Lower lobe of right lung (tissue), 2 donors: ENCODE results near the gene UFD1. TPM values are rescaled to one million over a fixed set of nuclear protein-coding genes. Genes with fewer than 3 reads are reported as not detected.

Experiments
- ATAC-seq, 2 donors: fragments of 200-7000 bp; cut with Tn5 transposase; one replicate each; pipeline ENCODE4 v1.9.1; 2020 to 2022; ENCODE audit warnings: mild to moderate bottlenecking in 2 of 2, moderate library complexity in 2 of 2
- DNase-seq: peaks from one replicate; pipeline ENCODE4 v3.0.0-alpha.2; 2020
- H3K27ac ChIP-seq: fragments of 200-600 bp; one replicate; pipeline ENCODE4 v1.8.0; 2022
- H3K27me3 ChIP-seq: fragments of 200-600 bp; one replicate; pipeline ENCODE4 v1.8.0; 2022; ENCODE audit warnings: low read depth
- H3K36me3 ChIP-seq: fragments of 200-600 bp; one replicate; pipeline ENCODE4 v1.8.0; 2022; ENCODE audit warnings: mild to moderate bottlenecking
- H3K4me1 ChIP-seq: fragments of 200-600 bp; one replicate; pipeline ENCODE4 v1.8.0; 2022
- H3K4me3 ChIP-seq: fragments of 200-600 bp; one replicate; pipeline ENCODE4 v1.8.0; 2022; ENCODE audit warnings: mild to moderate bottlenecking
- H3K9me3 ChIP-seq: fragments of 200-600 bp; one replicate; pipeline ENCODE4 v1.8.0; 2022
- intact Hi-C: fragments of 100-400 bp; cut with DNase I; formaldehyde crosslinking; loops from one replicate; pipeline ENCODE4 v1.11.0; 2022
- total RNA-seq: library from RNA; stranded (reverse); fragmentation: NEBNext Ultra II Directional; extraction: Animal tissue kit (Norgen Biotek cat#: 25700); gene quantifications from one replicate; pipeline ENCODE4 v1.2.1, GENCODE V29; 2021
- TF ChIP-seq, protein P1 (sequence below): fragments of 200-600 bp; IDR thresholded peaks from one replicate; pipeline ENCODE4 v1.8.0; 2022; ENCODE audit warnings: antibody characterized with exemption, mild to moderate bottlenecking
- donor health status: DM: no; HTN: yes; CAD: no; lungs with severe emphysema.

UFD1 gene
- total RNA-seq, 1 donor from 2014 or later, result 36.7 TPM

DNA sequence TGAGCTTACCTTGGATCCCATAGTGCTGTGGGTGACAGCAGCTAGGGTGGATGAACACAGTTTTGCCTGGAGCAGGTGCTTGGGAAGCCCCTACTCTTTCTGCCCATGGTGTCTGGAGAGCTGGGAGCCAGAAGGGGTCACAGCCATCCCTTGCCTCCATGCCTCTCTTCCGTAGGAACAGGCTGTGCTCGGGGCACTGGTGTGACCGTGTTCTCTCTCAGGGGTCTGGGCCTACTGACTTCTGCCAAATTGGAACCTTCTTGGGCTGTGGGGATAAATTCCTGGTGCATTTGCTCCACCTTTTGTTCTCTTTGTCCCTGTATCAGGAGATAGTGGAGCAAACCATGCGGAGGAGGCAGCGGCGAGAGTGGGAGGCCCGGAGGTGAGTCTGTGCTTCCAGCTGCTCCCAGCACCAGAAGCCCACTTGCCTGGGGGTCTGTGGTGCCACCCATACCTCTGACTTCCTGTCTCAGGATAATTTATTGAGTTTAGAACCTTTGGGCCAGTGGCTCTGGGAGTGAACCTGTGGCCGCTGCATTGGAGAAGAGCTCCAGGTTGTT lies 15.1 kb upstream of the UFD1 start:
- Histone ChIP-seq H3K27me3 (no peaks in the 10 kb centered on the region), H3K36me3 (no peaks in the 10 kb centered on the region), H3K9me3 (no peaks in the 10 kb centered on the region), H3K4me3 (no peak overlapping the region), H3K4me1 (no peaks in the 10 kb centered on the region), H3K27ac (no peak overlapping the region)
- DNase-seq, result no peak
- intact Hi-C loops, result loop anchor here (10.0 kb wide), 1 partner anchor 131 kb away; no protein-coding TSS in a partner anchor
- TF ChIP-seq, protein P1, sequence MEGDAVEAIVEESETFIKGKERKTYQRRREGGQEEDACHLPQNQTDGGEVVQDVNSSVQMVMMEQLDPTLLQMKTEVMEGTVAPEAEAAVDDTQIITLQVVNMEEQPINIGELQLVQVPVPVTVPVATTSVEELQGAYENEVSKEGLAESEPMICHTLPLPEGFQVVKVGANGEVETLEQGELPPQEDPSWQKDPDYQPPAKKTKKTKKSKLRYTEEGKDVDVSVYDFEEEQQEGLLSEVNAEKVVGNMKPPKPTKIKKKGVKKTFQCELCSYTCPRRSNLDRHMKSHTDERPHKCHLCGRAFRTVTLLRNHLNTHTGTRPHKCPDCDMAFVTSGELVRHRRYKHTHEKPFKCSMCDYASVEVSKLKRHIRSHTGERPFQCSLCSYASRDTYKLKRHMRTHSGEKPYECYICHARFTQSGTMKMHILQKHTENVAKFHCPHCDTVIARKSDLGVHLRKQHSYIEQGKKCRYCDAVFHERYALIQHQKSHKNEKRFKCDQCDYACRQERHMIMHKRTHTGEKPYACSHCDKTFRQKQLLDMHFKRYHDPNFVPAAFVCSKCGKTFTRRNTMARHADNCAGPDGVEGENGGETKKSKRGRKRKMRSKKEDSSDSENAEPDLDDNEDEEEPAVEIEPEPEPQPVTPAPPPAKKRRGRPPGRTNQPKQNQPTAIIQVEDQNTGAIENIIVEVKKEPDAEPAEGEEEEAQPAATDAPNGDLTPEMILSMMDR, result no peak
- ATAC-seq, result no peak

GRCh38 chr22:19492504-19493174 lies 13.6 kb upstream of the UFD1 start:
- intact Hi-C loops, result loop anchor here (10.0 kb wide), 1 partner anchor 132 kb away; no protein-coding TSS in a partner anchor
- no peaks in the 10 kb centered on the region for H3K4me1 ChIP-seq
- no peak overlapping the region for H3K27ac ChIP-seq
- no peaks in the 10 kb centered on the region for H3K27me3 ChIP-seq
- H3K4me3 ChIP-seq, result no peak overlapping the region
- no peak for DNase-seq
- H3K36me3 ChIP-seq, result no peaks in the 10 kb centered on the region
- no peaks in the 10 kb centered on the region for H3K9me3 ChIP-seq
- ATAC-seq, result no peak
- TF ChIP-seq, protein P1, result no peak

GRCh38 chr22:19490628-19491230 lies 11.7 kb upstream of the UFD1 start:
- no peaks in the 10 kb centered on the region for H3K27me3 ChIP-seq
- TF ChIP-seq, protein P1, result no peak
- DNase-seq (no peak), ATAC-seq (no peak)
- intact Hi-C loops, result loop anchor here (10.0 kb wide), 1 partner anchor 134 kb away; no protein-coding TSS in a partner anchor
- no peaks in the 10 kb centered on the region for H3K9me3 ChIP-seq
- no peak overlapping the region for H3K4me3 ChIP-seq
- no peak overlapping the region for H3K27ac ChIP-seq
- no peaks in the 10 kb centered on the region for H3K36me3 ChIP-seq
- no peaks in the 10 kb centered on the region for H3K4me1 ChIP-seq

DNA sequence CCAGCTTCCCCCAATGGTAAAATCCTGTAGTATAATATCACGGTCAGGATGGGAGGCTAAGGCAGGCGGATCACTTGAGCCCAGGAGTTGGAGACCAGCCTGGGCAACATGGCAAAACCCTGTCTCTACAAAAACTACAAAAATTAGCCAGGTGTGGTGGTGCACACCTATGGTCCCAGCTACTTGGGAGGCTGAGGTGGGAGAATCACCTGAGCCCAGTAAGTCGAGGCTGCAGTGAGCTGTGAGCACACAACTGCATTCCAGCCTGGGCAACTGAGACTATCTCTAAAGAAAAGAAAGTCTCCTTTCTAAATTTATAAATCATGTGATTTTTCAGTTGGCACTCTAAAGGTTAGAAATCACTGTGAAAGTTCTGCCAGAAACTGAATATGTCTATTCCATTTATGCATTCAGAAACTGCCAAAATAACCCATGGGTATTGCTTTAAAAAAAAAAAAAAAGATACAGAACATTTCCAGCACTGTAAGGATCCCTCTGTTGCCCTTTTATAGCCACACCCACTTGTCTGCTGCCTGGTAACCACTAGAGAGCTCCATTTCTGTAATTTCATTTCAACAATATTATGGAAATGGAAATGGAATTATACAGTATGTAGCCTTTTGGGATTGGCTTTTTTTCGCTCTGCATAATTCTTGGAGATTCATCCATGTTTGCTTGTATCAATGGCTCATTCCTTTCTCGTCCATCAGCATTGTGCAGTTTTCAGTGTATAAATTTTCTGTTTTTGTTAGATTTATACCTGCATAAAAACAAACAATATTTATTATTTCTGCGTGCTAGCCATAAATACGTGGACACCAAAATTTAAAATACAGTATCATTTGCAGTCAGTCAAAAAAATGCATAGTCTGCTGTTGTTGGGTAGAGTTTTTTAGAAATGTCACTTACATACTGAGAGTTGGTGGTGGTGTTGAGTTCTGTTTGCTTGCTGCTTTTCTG lies 10.2 kb upstream of the UFD1 start:
- no peaks in the 10 kb centered on the region for H3K4me1 ChIP-seq
- H3K4me3 ChIP-seq, result no peak overlapping the region
- no peaks in the 10 kb centered on the region for H3K9me3 ChIP-seq
- no peak for DNase-seq
- H3K36me3 ChIP-seq, result no peaks in the 10 kb centered on the region
- no peak overlapping the region for H3K27ac ChIP-seq
- intact Hi-C loops, result no loop called here
- TF ChIP-seq, protein P1, result no peak
- no peaks in the 10 kb centered on the region for H3K27me3 ChIP-seq
- no peak for ATAC-seq

GRCh38 chr22:19488285-19488684 lies 9.3 kb upstream of the UFD1 start:
- H3K9me3 ChIP-seq, result no peaks in the 10 kb centered on the region
- no peak overlapping the region for H3K27ac ChIP-seq
- TF ChIP-seq, protein P1, result no peak
- no peaks in the 10 kb centered on the region for H3K4me1 ChIP-seq
- ATAC-seq, result no peak
- intact Hi-C loops, result no loop called here
- H3K36me3 ChIP-seq, result no peaks in the 10 kb centered on the region
- H3K27me3 ChIP-seq, result no peaks in the 10 kb centered on the region
- H3K4me3 ChIP-seq, result no peak overlapping the region
- no peak for DNase-seq
